ENCODE data around the gene BATF3. TPM values are rescaled to one million over a fixed set of nuclear protein-coding genes. Genes with fewer than 3 reads are reported as not detected.

Gene BATF3
- total RNA-seq, 1 experiment from 2014 or later, result 3.9 TPM

DNA sequence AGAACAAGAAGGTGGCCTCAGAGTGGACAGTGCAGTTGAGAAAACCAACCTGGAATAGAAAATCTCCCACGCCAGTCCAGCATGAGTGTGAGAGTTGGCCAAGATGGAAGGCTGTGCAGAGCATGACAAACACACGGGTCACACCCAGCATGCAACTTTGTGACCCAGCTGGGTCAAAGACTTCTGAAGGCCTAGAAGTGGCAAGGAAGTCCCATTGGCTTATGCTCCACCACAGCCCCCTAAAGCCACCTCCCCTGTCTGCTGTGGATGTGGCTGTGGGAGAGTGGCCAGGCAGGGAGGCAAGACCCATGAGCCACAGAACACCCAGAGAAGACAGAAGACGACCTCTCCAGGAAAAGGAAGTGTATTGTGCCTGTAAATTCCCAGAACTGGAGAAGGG lies 13.6 kb downstream of the BATF3 start (continued):
- TF ChIP-seq, protein P1, sequence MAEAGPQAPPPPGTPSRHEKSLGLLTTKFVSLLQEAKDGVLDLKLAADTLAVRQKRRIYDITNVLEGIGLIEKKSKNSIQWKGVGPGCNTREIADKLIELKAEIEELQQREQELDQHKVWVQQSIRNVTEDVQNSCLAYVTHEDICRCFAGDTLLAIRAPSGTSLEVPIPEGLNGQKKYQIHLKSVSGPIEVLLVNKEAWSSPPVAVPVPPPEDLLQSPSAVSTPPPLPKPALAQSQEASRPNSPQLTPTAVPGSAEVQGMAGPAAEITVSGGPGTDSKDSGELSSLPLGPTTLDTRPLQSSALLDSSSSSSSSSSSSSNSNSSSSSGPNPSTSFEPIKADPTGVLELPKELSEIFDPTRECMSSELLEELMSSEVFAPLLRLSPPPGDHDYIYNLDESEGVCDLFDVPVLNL (CRISPR knock-in tag; IDR thresholded peaks at IDR 0.05; ENCODE audit: borderline replicate concordance, low read depth), result no peak
- TF ChIP-seq, protein P2, sequence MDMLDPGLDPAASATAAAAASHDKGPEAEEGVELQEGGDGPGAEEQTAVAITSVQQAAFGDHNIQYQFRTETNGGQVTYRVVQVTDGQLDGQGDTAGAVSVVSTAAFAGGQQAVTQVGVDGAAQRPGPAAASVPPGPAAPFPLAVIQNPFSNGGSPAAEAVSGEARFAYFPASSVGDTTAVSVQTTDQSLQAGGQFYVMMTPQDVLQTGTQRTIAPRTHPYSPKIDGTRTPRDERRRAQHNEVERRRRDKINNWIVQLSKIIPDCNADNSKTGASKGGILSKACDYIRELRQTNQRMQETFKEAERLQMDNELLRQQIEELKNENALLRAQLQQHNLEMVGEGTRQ (CRISPR knock-in tag; IDR thresholded peaks at IDR 0.05), result no peak
- TF ChIP-seq, protein P3, sequence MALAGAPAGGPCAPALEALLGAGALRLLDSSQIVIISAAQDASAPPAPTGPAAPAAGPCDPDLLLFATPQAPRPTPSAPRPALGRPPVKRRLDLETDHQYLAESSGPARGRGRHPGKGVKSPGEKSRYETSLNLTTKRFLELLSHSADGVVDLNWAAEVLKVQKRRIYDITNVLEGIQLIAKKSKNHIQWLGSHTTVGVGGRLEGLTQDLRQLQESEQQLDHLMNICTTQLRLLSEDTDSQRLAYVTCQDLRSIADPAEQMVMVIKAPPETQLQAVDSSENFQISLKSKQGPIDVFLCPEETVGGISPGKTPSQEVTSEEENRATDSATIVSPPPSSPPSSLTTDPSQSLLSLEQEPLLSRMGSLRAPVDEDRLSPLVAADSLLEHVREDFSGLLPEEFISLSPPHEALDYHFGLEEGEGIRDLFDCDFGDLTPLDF (CRISPR knock-in tag; IDR thresholded peaks at IDR 0.05), result no peak
- TF ChIP-seq, protein P4, sequence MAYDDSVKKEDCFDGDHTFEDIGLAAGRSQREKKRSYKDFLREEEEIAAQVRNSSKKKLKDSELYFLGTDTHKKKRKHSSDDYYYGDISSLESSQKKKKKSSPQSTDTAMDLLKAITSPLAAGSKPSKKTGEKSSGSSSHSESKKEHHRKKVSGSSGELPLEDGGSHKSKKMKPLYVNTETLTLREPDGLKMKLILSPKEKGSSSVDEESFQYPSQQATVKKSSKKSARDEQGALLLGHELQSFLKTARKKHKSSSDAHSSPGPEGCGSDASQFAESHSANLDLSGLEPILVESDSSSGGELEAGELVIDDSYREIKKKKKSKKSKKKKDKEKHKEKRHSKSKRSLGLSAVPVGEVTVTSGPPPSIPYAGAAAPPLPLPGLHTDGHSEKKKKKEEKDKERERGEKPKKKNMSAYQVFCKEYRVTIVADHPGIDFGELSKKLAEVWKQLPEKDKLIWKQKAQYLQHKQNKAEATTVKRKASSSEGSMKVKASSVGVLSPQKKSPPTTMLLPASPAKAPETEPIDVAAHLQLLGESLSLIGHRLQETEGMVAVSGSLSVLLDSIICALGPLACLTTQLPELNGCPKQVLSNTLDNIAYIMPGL (CRISPR knock-in tag; IDR thresholded peaks at IDR 0.05), result no peak
- no peak for TF ChIP-seq ZNF219 (CRISPR knock-in tag; IDR thresholded peaks at IDR 0.05; ENCODE audit: borderline replicate concordance)
- TF ChIP-seq ETV6 (CRISPR knock-in tag; IDR thresholded peaks at IDR 0.05), result no peak

DNA sequence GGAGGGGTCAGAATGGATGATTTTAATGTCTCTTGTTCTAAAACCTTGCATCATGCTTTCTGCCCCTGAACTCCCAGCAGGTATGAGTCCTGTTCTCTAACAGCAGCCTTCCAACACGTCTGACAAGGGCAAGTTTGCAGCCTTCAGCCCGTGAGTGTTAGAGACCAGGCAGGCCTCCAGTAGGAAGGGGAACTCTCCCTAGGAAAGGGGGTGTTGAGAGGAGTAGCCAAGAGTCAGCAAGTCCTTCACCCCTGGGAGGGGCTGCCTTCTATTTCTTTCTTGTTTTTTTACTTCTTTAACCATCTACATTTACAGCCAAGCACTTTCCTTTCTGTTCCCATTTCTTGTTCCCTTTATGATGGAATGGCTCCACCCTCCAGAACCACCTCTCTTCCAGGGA lies 14.2 kb downstream of the BATF3 start:
- CTCF ChIA-PET, result no interaction called here
- Mint-ChIP-seq H3K36me3 (no peaks in the 10 kb centered on the region), H3K4me3 (no peak overlapping the region), H3K9me3 (no peaks in the 10 kb centered on the region), H3K27me3 (ENCODE audit: low read depth) (no peaks in the 10 kb centered on the region), H3K4me1 (peaks cover 15% of the 10 kb centered on the region), H3K27ac (no peak overlapping the region)
- ATAC-seq (no peak), DNase-seq (ENCODE audit: low spot score) (no peak)
- POLR2A ChIA-PET, result no interaction called here
- TF ChIP-seq ZNF263 (CRISPR knock-in tag; IDR thresholded peaks at IDR 0.05; ENCODE audit: low read depth) (no peak), HMGA2 (CRISPR knock-in tag; IDR thresholded peaks at IDR 0.05) (no peak), ETV6 (CRISPR knock-in tag; IDR thresholded peaks at IDR 0.05) (no peak), CREM (CRISPR knock-in tag; IDR thresholded peaks at IDR 0.05) (no peak), CBFB (CRISPR knock-in tag; IDR thresholded peaks at IDR 0.05; ENCODE audit: low read depth) (no peak), OVOL2 (CRISPR knock-in tag; IDR thresholded peaks at IDR 0.05; ENCODE audit: borderline replicate concordance) (no peak), NR3C1 (CRISPR knock-in tag; conservative IDR thresholded peaks at IDR 0.05; ENCODE audit: low read depth) (no peak), NFE2L1 (CRISPR knock-in tag; IDR thresholded peaks at IDR 0.05) (no peak), ZNF416 (CRISPR knock-in tag; IDR thresholded peaks at IDR 0.05) (no peak), JUN (CRISPR knock-in tag; IDR thresholded peaks at IDR 0.05) (no peak), ZNF219 (CRISPR knock-in tag; IDR thresholded peaks at IDR 0.05; ENCODE audit: borderline replicate concordance) (no peak), NFYB (CRISPR knock-in tag; conservative IDR thresholded peaks at IDR 0.05; ENCODE audit: low read depth) (no peak)
- TF ChIP-seq, protein P5, sequence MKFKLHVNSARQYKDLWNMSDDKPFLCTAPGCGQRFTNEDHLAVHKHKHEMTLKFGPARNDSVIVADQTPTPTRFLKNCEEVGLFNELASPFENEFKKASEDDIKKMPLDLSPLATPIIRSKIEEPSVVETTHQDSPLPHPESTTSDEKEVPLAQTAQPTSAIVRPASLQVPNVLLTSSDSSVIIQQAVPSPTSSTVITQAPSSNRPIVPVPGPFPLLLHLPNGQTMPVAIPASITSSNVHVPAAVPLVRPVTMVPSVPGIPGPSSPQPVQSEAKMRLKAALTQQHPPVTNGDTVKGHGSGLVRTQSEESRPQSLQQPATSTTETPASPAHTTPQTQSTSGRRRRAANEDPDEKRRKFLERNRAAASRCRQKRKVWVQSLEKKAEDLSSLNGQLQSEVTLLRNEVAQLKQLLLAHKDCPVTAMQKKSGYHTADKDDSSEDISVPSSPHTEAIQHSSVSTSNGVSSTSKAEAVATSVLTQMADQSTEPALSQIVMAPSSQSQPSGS (CRISPR knock-in tag; IDR thresholded peaks at IDR 0.05; ENCODE audit: borderline replicate concordance, low read depth), result no peak
- TF ChIP-seq, protein P6, sequence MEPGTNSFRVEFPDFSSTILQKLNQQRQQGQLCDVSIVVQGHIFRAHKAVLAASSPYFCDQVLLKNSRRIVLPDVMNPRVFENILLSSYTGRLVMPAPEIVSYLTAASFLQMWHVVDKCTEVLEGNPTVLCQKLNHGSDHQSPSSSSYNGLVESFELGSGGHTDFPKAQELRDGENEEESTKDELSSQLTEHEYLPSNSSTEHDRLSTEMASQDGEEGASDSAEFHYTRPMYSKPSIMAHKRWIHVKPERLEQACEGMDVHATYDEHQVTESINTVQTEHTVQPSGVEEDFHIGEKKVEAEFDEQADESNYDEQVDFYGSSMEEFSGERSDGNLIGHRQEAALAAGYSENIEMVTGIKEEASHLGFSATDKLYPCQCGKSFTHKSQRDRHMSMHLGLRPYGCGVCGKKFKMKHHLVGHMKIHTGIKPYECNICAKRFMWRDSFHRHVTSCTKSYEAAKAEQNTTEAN (CRISPR knock-in tag; IDR thresholded peaks at IDR 0.05), result no peak
- TF ChIP-seq, protein P1 (CRISPR knock-in tag; IDR thresholded peaks at IDR 0.05; ENCODE audit: borderline replicate concordance, low read depth), result no peak
- TF ChIP-seq, protein P7, sequence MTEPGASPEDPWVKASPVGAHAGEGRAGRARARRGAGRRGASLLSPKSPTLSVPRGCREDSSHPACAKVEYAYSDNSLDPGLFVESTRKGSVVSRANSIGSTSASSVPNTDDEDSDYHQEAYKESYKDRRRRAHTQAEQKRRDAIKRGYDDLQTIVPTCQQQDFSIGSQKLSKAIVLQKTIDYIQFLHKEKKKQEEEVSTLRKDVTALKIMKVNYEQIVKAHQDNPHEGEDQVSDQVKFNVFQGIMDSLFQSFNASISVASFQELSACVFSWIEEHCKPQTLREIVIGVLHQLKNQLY (CRISPR knock-in tag; IDR thresholded peaks at IDR 0.05), result no peak
- TF ChIP-seq, protein P8, sequence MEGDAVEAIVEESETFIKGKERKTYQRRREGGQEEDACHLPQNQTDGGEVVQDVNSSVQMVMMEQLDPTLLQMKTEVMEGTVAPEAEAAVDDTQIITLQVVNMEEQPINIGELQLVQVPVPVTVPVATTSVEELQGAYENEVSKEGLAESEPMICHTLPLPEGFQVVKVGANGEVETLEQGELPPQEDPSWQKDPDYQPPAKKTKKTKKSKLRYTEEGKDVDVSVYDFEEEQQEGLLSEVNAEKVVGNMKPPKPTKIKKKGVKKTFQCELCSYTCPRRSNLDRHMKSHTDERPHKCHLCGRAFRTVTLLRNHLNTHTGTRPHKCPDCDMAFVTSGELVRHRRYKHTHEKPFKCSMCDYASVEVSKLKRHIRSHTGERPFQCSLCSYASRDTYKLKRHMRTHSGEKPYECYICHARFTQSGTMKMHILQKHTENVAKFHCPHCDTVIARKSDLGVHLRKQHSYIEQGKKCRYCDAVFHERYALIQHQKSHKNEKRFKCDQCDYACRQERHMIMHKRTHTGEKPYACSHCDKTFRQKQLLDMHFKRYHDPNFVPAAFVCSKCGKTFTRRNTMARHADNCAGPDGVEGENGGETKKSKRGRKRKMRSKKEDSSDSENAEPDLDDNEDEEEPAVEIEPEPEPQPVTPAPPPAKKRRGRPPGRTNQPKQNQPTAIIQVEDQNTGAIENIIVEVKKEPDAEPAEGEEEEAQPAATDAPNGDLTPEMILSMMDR (IDR thresholded peaks at IDR 0.05), result no peak
